Epithelial cell of proximal tubule (primary cell): Measurements from ENCODE around the gene THOP1. TPM values are rescaled to one million over a fixed set of nuclear protein-coding genes. Genes with fewer than 3 reads are reported as not detected.

Experiments
- DNase-seq: peaks from one replicate; pipeline ENCODE4 v3.0.0-alpha.2; 2011; ENCODE audit warnings: low read depth
- H3K4me3 ChIP-seq: 2 replicates; pipeline ENCODE4 v1.5.1; 2011; ENCODE audit warnings: low read depth, mild to moderate bottlenecking, low read length
- CTCF ChIP-seq: conservative IDR thresholded peaks from 2 replicates; pipeline ENCODE4 v1.5.1; 2012; ENCODE audit warnings: low read depth, mild to moderate bottlenecking, low read length
- total RNA-seq: library from RNA; depleted of rRNA; stranded (reverse); fragments of >200 nt; gene quantifications from 2 replicates; pipeline ENCODE4 v1.2.3, GENCODE V29; 2015

Gene THOP1
- total RNA-seq, 1 donor from 2014 or later = 148 TPM

DNA sequence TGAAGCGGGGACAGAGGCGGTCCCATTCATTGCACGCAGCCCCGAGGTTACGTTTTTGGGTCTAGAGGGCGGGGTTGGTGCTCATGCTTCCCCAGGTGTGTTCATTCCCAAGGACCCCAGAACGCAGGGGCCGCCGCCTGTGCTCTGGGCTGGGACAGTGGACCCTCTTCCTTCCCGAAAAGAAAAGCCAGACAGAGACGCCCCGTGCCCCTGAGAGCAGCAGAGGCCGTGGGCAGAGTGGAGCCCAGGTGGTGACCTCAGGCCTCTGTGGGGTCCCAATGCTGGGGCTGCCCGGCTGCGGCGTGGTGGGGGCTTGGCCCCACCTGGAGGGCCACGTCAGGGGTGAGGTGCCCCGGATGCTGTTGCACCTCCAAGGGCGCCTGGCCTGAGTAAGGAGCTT lies 17.6 kb upstream of the THOP1 start:
- no peak for TF ChIP-seq CTCF
- DNase-seq = no peak
- H3K4me3 ChIP-seq = no peak overlapping the region

DNA sequence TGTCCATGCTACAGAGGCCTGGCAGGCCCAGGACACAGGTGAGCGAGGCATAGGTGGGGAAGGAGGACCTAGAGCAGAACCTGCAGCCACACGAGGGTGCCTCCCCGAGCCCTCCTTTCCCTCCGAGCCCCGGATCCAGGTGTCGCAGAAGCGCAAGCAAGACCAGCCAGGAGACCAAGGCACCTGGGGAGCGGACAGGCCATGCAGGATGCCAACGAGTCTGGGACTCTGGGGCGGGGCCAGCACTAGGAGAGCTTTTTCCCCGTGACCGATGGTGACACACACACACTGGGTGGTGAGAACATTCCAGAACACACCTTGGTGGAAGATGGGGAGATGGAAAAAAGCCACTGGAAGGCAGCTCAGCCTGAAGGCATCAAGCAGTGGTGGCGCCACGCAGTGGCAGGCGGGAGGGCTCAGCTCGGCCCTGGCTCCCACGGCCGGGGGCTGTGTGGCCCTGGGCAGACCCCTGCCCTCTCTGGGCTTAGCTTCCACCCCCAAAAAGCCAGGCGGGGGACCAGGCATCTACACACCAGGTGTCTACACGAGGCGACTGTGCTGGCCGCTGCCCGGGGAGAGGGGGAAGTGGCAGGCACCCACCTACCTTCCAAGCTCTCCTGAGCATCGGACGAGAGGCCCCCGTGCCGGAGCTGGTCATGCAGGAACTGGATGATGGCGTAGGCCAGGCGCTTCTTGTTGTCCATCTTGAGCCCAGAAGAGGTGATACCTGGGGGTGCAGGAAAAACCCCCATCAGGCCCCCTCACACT lies 16.8 kb upstream of the THOP1 start:
- TF ChIP-seq CTCF = no peak
- DNase-seq = no peak
- no peak overlapping the region for H3K4me3 ChIP-seq

GRCh38 chr19:2769218-2769617 lies 16.1 kb upstream of the THOP1 start:
- TF ChIP-seq CTCF = no peak
- no peak overlapping the region for H3K4me3 ChIP-seq

DNA sequence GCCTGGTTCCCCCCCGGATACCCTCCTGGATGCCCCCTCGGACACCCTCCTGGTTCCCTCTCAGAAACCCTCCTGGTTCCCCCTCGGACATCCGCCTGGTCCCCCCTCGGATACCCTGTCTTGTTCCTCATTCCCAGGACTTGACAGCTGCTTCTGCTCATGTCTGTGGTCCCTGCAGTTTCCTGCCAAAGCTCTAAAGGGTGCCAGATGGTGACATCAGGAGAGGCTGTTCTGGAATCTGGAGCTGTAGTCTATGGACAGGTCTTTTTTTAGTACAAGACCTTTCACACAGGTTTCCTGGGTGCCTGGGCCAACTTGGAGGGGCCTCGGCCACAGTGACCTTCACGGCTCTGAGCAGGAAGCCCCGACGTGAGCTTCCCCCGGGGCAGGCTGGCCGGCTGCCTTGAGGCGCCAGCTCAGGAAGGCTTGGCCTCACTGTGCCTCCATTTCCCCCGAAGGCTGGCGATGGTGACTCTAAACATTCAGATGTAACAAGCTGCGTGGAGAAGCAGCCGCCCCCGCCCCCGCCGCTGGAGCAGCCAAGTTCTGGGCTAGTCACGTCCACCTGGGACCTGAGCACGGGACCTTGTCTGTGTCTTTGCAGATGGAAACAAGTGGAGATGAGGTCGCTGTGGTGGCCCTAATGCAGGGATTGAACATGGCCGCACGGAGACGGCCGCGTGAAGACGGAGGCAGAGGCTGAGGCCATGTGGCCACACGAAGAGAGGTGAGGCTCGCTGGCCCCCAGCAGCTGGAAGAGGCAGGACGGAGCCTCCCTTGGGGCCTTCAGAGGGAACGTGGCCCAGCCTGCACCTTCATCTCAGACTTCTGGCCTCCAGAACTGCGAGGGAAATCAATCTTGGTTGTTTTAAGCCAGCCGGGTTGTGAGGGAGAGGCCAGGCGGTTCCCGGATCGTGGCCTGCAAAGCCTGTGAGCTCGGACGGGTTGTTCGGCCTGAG lies 15.0 kb upstream of the THOP1 start:
- H3K4me3 ChIP-seq = no peak overlapping the region
- no peak for TF ChIP-seq CTCF
- no peak for DNase-seq

More at GRCh38 chr19:2769218-2769617, 16.1 kb upstream of the THOP1 start:
- DNase-seq = no peak

- no peak overlapping the region for H3K4me3 ChIP-seq
- DNase-seq = no peak
- no peak for TF ChIP-seq CTCF
Measured at GRCh38 chr19:2771786-2772674, 13.3 kb upstream of the THOP1 start.

GRCh38 chr19:2774083-2774679 lies 11.1 kb upstream of the THOP1 start:
- TF ChIP-seq CTCF = no peak
- DNase-seq = no peak
- H3K4me3 ChIP-seq = no peak overlapping the region
